OCI-LY7 (cell line): ENCODE measurements around the gene RALB. TPM values are rescaled to one million over a fixed set of nuclear protein-coding genes. Genes with fewer than 3 reads are reported as not detected.

Source experiments
- BruUV-seq: library from RNA; stranded (reverse); fragments of 400-500 nt; replicated peaks from 2 replicates; lab custom pipeline; 2021; lab: Mats Ljungman, UMichigan
- CTCF ChIA-PET: fragments of 300-600 bp; sonication (Branson Sonifier 250); formaldehyde crosslinking; loops from one replicate; lab custom pipeline; 2022; ENCODE audit warnings: antibody characterized with exemption; ENCODE audit not compliant: unreplicated experiment; lab: Charles Lee
- POLR2A ChIA-PET: fragments of 300-600 bp; sonication (Branson Sonifier 250); formaldehyde crosslinking; loops from one replicate; lab custom pipeline; 2022; ENCODE audit warnings: antibody characterized with exemption; lab: Charles Lee
- DNase-seq: peaks from one replicate; pipeline ENCODE4 v3.0.0-alpha.2; 2015; ENCODE audit warnings: low spot score
- H2AFZ ChIP-seq: fragments of 200-600 bp; sonication (generic), shearing (Covaris generic); 2 replicates; pipeline ENCODE4 v1.6.1; 2014; ENCODE audit warnings: mild to moderate bottlenecking, antibody characterized with exemption, low read length, moderate library complexity
- H3K27ac ChIP-seq: fragments of 200-600 bp; sonication (generic); 2 replicates; pipeline ENCODE4 v1.5.1; 2014; ENCODE audit warnings: mixed run types, low read depth, mild to moderate bottlenecking, moderate library complexity, low read length, inconsistent platforms; ENCODE audit not compliant: poor library complexity, severe bottlenecking
- H3K36me3 ChIP-seq: fragments of 200-600 bp; sonication (generic); 2 replicates; pipeline ENCODE4 v1.6.1; 2014; ENCODE audit warnings: mild to moderate bottlenecking, antibody characterized with exemption, low read length, moderate library complexity, mixed read lengths; ENCODE audit not compliant: insufficient read depth
- H3K4me1 ChIP-seq: fragments of 200-600 bp; sonication (generic); 2 replicates; pipeline ENCODE4 v1.5.1; 2014; ENCODE audit warnings: mild to moderate bottlenecking, low read length; ENCODE audit not compliant: insufficient read depth, poor library complexity, severe bottlenecking
- H3K4me2 ChIP-seq: fragments of 200-600 bp; sonication (generic); 2 replicates; pipeline ENCODE4 v1.6.1; 2014; ENCODE audit warnings: mild to moderate bottlenecking, low read length
- H3K4me3 ChIP-seq: fragments of 200-600 bp; sonication (generic); 2 replicates; pipeline ENCODE4 v1.5.1; 2014; ENCODE audit warnings: mild to moderate bottlenecking, low read depth, low read length; ENCODE audit not compliant: poor library complexity, severe bottlenecking
- H3K79me2 ChIP-seq: fragments of 200-600 bp; sonication (generic); 2 replicates; pipeline ENCODE4 v1.6.1; 2016; ENCODE audit warnings: low read depth, mild to moderate bottlenecking, low read length, moderate library complexity, mixed read lengths; ENCODE audit not compliant: insufficient read depth
- H3K9me2 ChIP-seq: fragments of 200-600 bp; sonication (generic); 2 replicates; pipeline ENCODE4 v1.6.1; 2016; ENCODE audit warnings: mild to moderate bottlenecking, low read length, mixed read lengths; ENCODE audit not compliant: insufficient read depth
- H3K9me3 ChIP-seq: fragments of 200-600 bp; sonication (generic); 2 replicates; pipeline ENCODE4 v1.6.1; 2014; ENCODE audit warnings: mild to moderate bottlenecking, mixed run types, low read length, mixed read lengths
- H4K20me1 ChIP-seq: fragments of 200-600 bp; sonication (generic); 2 replicates; pipeline ENCODE4 v1.6.1; 2014; ENCODE audit warnings: mild to moderate bottlenecking, antibody characterized with exemption, low read length, moderate library complexity, mixed read lengths; ENCODE audit not compliant: insufficient read depth
- CTCF ChIP-seq: fragments of 200-600 bp; sonication (generic); conservative IDR thresholded peaks from 2 replicates; pipeline ENCODE4 v1.5.1; 2014; ENCODE audit warnings: mild to moderate bottlenecking, antibody characterized with exemption, low read length, moderate library complexity, mixed read lengths
- EZH2phosphoT487 ChIP-seq: fragments of 200-600 bp; sonication (generic); IDR thresholded peaks from 2 replicates; pipeline ENCODE4 v1.6.1; 2018; ENCODE audit warnings: low read depth, borderline replicate concordance, mild to moderate bottlenecking, mixed run types, antibody characterized with exemption, low read length, moderate library complexity, mixed read lengths
- intact Hi-C: fragments of 100-400 bp; cut with micrococcal nuclease; formaldehyde crosslinking; loops from one replicate; pipeline ENCODE4 v1.10.0; 2022; ENCODE audit not compliant: unreplicated experiment
- total RNA-seq, 2 experiments: library from RNA; depleted of rRNA in 1 of 2; stranded (reverse); fragments of >200 nt in 1 of 2; shearing (Covaris generic) in 1 of 2; gene quantifications; 2 replicates each; pipeline ENCODE4 v1.2.3, GENCODE V29; 2014 to 2022

RALB gene
- total RNA-seq, 2 experiments from 2014 or later = 16.2 to 23.6 TPM

- no peak for TF ChIP-seq CTCF
- TF ChIP-seq EZH2phosphoT487 = no peak
- H3K4me2 ChIP-seq = no peak overlapping the region
- H3K4me3 ChIP-seq = no peak overlapping the region
- no peaks in the 10 kb centered on the region for H3K9me3 ChIP-seq
- H2AFZ ChIP-seq = no peak overlapping the region
- H3K9me2 ChIP-seq = no peaks in the 10 kb centered on the region
- CTCF ChIA-PET = no interaction called here
- H3K36me3 ChIP-seq = no peaks in the 10 kb centered on the region
- POLR2A ChIA-PET = interaction anchor here (0.6 to 1.7 kb wide), 3 partner anchors 9 to 17 kb away, joined by 3 to 5 read pairs (median 3); no protein-coding TSS in a partner anchor
- DNase-seq = no peak
- intact Hi-C loops = no loop called here
- no TSS peak for BruUV-seq
- no peaks in the 10 kb centered on the region; the same call in none of the 2 replicates for H4K20me1 ChIP-seq
- H3K27ac ChIP-seq = no peak overlapping the region
- no peaks in the 10 kb centered on the region for H3K79me2 ChIP-seq
- H3K4me1 ChIP-seq = peaks cover 12% of the 10 kb centered on the region
These were observed 1.6 kb upstream of the RALB start for GRCh38 chr2:120251078-120251477.

GRCh38 chr2:120251880-120252224 is 800 bp upstream of the RALB start:
- TF ChIP-seq EZH2phosphoT487 = no peak
- TF ChIP-seq CTCF = no peak
- no peak for DNase-seq
- H3K9me3 ChIP-seq = no peaks in the 10 kb centered on the region
- no peaks in the 10 kb centered on the region for H3K9me2 ChIP-seq
- no peak overlapping the region for H3K27ac ChIP-seq
- no TSS peak for BruUV-seq
- no peaks in the 10 kb centered on the region; the same call in none of the 2 replicates for H4K20me1 ChIP-seq
- no peaks in the 10 kb centered on the region for H3K36me3 ChIP-seq
- H3K4me1 ChIP-seq = peaks cover 12% of the 10 kb centered on the region
- ChIA-PET CTCF (interaction anchor here (0.6 kb wide), 1 partner anchor 239 kb away, joined by 3 read pairs; the partner anchor contains the start of gene EPB41L5), POLR2A (interaction anchor here (0.6 to 1.6 kb wide), 7 partner anchors 9 to 489 kb away, joined by 3 to 7 read pairs (median 3); no protein-coding TSS in a partner anchor)
- peak overlapping the region; percentile 73 for H3K4me3 ChIP-seq
- no peaks in the 10 kb centered on the region for H3K79me2 ChIP-seq
- H3K4me2 ChIP-seq = peak overlapping the region; percentile 95
- peak overlapping the region; percentile 74; the same call in 1 of the 2 replicates for H2AFZ ChIP-seq
- intact Hi-C loops = loop anchor here (1.0 kb wide), 1 partner anchor 20 kb away; no protein-coding TSS in a partner anchor
